Ovary (tissue), 3 donors: ENCODE data around the gene STARD5.

Experiments
- EP300 ChIP-seq: sonication (generic); formaldehyde crosslinking; IDR thresholded peaks from one replicate; pipeline ENCODE4 v1.6.1; 2017; ENCODE audit warnings: antibody characterized with exemption
- TF ChIP-seq, protein P1 (sequence below), 3 donors: fragments of 450-650 bp in 2 of 3; fragments of 200-600 bp in 1 of 3; IDR thresholded peaks; one replicate each; pipeline versions ENCODE4 v1.5.1 to v1.8.0; 2016 to 2022; ENCODE audit warnings: antibody characterized with exemption in 3 of 3, mild to moderate bottlenecking in 1 of 3
- donor health status: DM: no; HTN: no; CAD: no.

DNA sequence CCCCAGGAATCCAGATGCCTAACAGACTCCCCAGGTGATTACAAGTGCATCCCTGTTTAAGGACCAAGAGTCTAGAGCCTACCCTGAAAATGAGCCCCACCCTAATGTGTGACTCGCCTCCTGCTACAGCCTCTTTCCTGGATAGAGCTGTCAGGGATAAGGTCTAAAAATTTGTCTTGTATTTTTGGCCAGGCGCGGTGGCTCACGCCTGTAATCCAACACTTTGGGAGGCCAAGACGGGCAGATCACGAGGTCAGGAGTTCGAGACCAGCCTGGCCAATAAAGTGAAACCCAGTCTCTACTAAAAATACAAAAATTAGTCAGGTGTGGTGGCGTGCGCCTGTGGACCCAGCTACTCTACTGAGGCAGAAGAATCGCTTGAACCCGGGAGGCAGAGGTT, 38.8 kb upstream of the STARD5 start:
- TF ChIP-seq, protein P1, sequence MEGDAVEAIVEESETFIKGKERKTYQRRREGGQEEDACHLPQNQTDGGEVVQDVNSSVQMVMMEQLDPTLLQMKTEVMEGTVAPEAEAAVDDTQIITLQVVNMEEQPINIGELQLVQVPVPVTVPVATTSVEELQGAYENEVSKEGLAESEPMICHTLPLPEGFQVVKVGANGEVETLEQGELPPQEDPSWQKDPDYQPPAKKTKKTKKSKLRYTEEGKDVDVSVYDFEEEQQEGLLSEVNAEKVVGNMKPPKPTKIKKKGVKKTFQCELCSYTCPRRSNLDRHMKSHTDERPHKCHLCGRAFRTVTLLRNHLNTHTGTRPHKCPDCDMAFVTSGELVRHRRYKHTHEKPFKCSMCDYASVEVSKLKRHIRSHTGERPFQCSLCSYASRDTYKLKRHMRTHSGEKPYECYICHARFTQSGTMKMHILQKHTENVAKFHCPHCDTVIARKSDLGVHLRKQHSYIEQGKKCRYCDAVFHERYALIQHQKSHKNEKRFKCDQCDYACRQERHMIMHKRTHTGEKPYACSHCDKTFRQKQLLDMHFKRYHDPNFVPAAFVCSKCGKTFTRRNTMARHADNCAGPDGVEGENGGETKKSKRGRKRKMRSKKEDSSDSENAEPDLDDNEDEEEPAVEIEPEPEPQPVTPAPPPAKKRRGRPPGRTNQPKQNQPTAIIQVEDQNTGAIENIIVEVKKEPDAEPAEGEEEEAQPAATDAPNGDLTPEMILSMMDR (IDR thresholded peaks at IDR 0.05) = no peak
- no peak for TF ChIP-seq EP300
